HEK293 (cell line): ENCODE results near the gene SLX9.

ENCODE experiments used
- CTCF ChIA-PET: fragments of 350-600 bp; formaldehyde crosslinking; extraction: SDS; loops from one replicate; lab custom pipeline; 2021; ENCODE audit warnings: antibody characterized with exemption; lab: Yijun Ruan, JAX
- POLR2A ChIA-PET: fragments of 300-600 bp; formaldehyde crosslinking; extraction: SDS; loops from one replicate; lab custom pipeline; 2020; ENCODE audit warnings: antibody characterized with exemption, inconsistent platforms; lab: Yijun Ruan, JAX
- H3K27ac ChIP-seq: fragments of 200-500 bp; sonication (Bioruptor generic); 2 replicates; pipeline ENCODE4 v1.5.1; 2014; ENCODE audit warnings: low read depth, low read length, control low read depth, inconsistent platforms; ENCODE audit errors: extremely low read depth
- H3K36me3 ChIP-seq, 2 experiments: fragments of 200-500 bp in 1 of 2; sonication (Bioruptor generic) in 1 of 2; 1 replicate in 1 of 2; 2 replicates in 1 of 2; pipeline ENCODE4 v1.5.1; 2014 to 2017; ENCODE audit warnings: inconsistent platforms in 2 of 2, low read length in 2 of 2; ENCODE audit not compliant: control insufficient read depth in 2 of 2, insufficient read depth in 1 of 2
- H3K4me1 ChIP-seq: fragments of 200-500 bp; sonication (Bioruptor generic); 2 replicates; pipeline ENCODE4 v1.5.1; 2014; ENCODE audit warnings: mild to moderate bottlenecking, low read length, inconsistent platforms; ENCODE audit not compliant: control insufficient read depth, insufficient read depth
- H3K4me3 ChIP-seq: 2 replicates; pipeline ENCODE4 v1.5.1; 2011; ENCODE audit warnings: low read depth, mild to moderate bottlenecking, control low read depth, low read length, moderate library complexity
- H3K9me3 ChIP-seq: fragments of 200-500 bp; sonication (Bioruptor generic); 2 replicates; pipeline ENCODE4 v1.5.1; 2014; ENCODE audit warnings: low read depth, low read length, inconsistent platforms; ENCODE audit not compliant: control insufficient read depth, insufficient read depth
- BCL11A ChIP-seq: fragments of 450-650 bp; formaldehyde crosslinking; IDR thresholded peaks from 2 replicates; pipeline ENCODE4 v1.5.1; 2016; ENCODE audit warnings: low read depth, missing biosample characterization, missing genetic modification characterization
- EGR2 ChIP-seq: fragments of 450-650 bp; formaldehyde crosslinking; IDR thresholded peaks from 2 replicates; pipeline ENCODE4 v1.5.1; 2016; ENCODE audit warnings: low read depth, missing biosample characterization, missing genetic modification characterization
- IKZF3 ChIP-seq: fragments of 450-650 bp; IDR thresholded peaks from 2 replicates; pipeline ENCODE4 v1.5.0; 2018; ENCODE audit warnings: missing biosample characterization, mild to moderate bottlenecking, missing genetic modification characterization, moderate library complexity
- MEIS1 ChIP-seq: sonication (generic); formaldehyde crosslinking; IDR thresholded peaks from 2 replicates; pipeline ENCODE4 v1.8.1; 2022; ENCODE audit warnings: missing genetic modification reagents, mild to moderate bottlenecking, borderline replicate concordance
- PRDM1 ChIP-seq: fragments of 450-650 bp; formaldehyde crosslinking; IDR thresholded peaks from 2 replicates; pipeline ENCODE4; 2016; ENCODE audit warnings: missing biosample characterization, missing genetic modification characterization
- RBAK ChIP-seq: fragments of 450-650 bp; formaldehyde crosslinking; IDR thresholded peaks from 2 replicates; pipeline ENCODE4 v1.5.1; 2016; ENCODE audit warnings: missing biosample characterization, missing genetic modification characterization
- SETDB1 ChIP-seq: IDR thresholded peaks from one replicate; pipeline ENCODE4 v1.6.1; 2017; ENCODE audit warnings: mild to moderate bottlenecking, low read length, moderate library complexity, mixed read lengths; ENCODE audit not compliant: insufficient read length
- SP7 ChIP-seq: fragments of 450-650 bp; formaldehyde crosslinking; IDR thresholded peaks from 2 replicates; pipeline ENCODE4 v1.5.1; 2016; ENCODE audit warnings: missing biosample characterization, missing genetic modification characterization
- TRIM28 ChIP-seq: IDR thresholded peaks from 2 replicates; pipeline ENCODE4 v1.6.1; 2011; ENCODE audit warnings: low read length, control low read depth, borderline replicate concordance
- ZBTB7A ChIP-seq: fragments of 450-650 bp; formaldehyde crosslinking; IDR thresholded peaks from 2 replicates; pipeline ENCODE4 v1.5.1; 2016; ENCODE audit warnings: low read depth, missing biosample characterization, missing genetic modification characterization
- ZFHX2 ChIP-seq: fragments of 450-650 bp; formaldehyde crosslinking; conservative IDR thresholded peaks from 2 replicates; pipeline ENCODE4 v1.5.1; 2016; ENCODE audit warnings: missing biosample characterization, missing genetic modification characterization
- ZNF140 ChIP-seq: fragments of 450-650 bp; formaldehyde crosslinking; IDR thresholded peaks from 2 replicates; pipeline ENCODE4 v1.5.1; 2016; ENCODE audit warnings: missing biosample characterization, missing genetic modification characterization
- ZNF174 ChIP-seq: fragments of 450-650 bp; formaldehyde crosslinking; IDR thresholded peaks from 2 replicates; pipeline ENCODE4 v1.5.0; 2017; ENCODE audit warnings: missing biosample characterization, mild to moderate bottlenecking, missing genetic modification characterization
- ZNF184 ChIP-seq: fragments of 450-650 bp; IDR thresholded peaks from 2 replicates; pipeline ENCODE4 v1.5.1; 2018; ENCODE audit warnings: missing biosample characterization, mild to moderate bottlenecking, missing genetic modification characterization
- ZNF23 ChIP-seq: fragments of 450-650 bp; formaldehyde crosslinking; IDR thresholded peaks from 2 replicates; pipeline ENCODE4 v1.5.1; 2016; ENCODE audit warnings: missing biosample characterization, missing genetic modification characterization, borderline replicate concordance
- ZNF266 ChIP-seq: fragments of 450-650 bp; formaldehyde crosslinking; IDR thresholded peaks from 2 replicates; pipeline ENCODE4 v1.5.1; 2016; ENCODE audit warnings: missing biosample characterization, missing genetic modification characterization, low read depth
- ZNF391 ChIP-seq: fragments of 450-650 bp; formaldehyde crosslinking; IDR thresholded peaks from 2 replicates; pipeline ENCODE4 v1.5.1; 2016; ENCODE audit warnings: low read depth, missing biosample characterization, missing genetic modification characterization, borderline replicate concordance
- ZNF548 ChIP-seq: fragments of 450-650 bp; formaldehyde crosslinking; IDR thresholded peaks from 2 replicates; pipeline ENCODE4 v1.5.1; 2016; ENCODE audit warnings: missing biosample characterization, missing genetic modification characterization
- ZNF561 ChIP-seq: fragments of 450-650 bp; IDR thresholded peaks from 2 replicates; pipeline ENCODE4 v1.5.1; 2018; ENCODE audit warnings: missing biosample characterization, missing genetic modification characterization, borderline replicate concordance
- ZNF585B ChIP-seq: fragments of 450-650 bp; formaldehyde crosslinking; IDR thresholded peaks from 2 replicates; pipeline ENCODE4 v1.5.1; 2016; ENCODE audit warnings: missing biosample characterization, missing genetic modification characterization
- ZNF660 ChIP-seq: fragments of 450-650 bp; IDR thresholded peaks from 2 replicates; pipeline ENCODE4 v1.5.1; 2018; ENCODE audit warnings: missing biosample characterization, mild to moderate bottlenecking, missing genetic modification characterization
- ZNF701 ChIP-seq: fragments of 450-650 bp; formaldehyde crosslinking; IDR thresholded peaks from 2 replicates; pipeline ENCODE4 v1.5.1; 2016; ENCODE audit warnings: missing biosample characterization, missing genetic modification characterization
- ZNF747 ChIP-seq: fragments of 450-650 bp; formaldehyde crosslinking; IDR thresholded peaks from 2 replicates; pipeline ENCODE4 v1.5.1; 2016; ENCODE audit warnings: missing biosample characterization, missing genetic modification characterization
- ZNF791 ChIP-seq: fragments of 450-650 bp; formaldehyde crosslinking; IDR thresholded peaks from 2 replicates; pipeline ENCODE4 v1.5.1; 2016; ENCODE audit warnings: missing biosample characterization, missing genetic modification characterization
- ZSCAN16 ChIP-seq: fragments of 450-650 bp; formaldehyde crosslinking; IDR thresholded peaks from 2 replicates; pipeline ENCODE4 v1.5.1; 2016; ENCODE audit warnings: missing biosample characterization, missing genetic modification characterization
- TF ChIP-seq, protein P1 (sequence below): fragments of 450-650 bp; formaldehyde crosslinking; IDR thresholded peaks from 2 replicates; pipeline ENCODE4 v1.5.1; 2016; ENCODE audit warnings: missing biosample characterization, missing genetic modification characterization
- TF ChIP-seq, protein P2 (sequence below): fragments of 450-650 bp; formaldehyde crosslinking; IDR thresholded peaks from 2 replicates; pipeline ENCODE4 v1.5.1; 2016; ENCODE audit warnings: missing biosample characterization, missing genetic modification characterization
- TF ChIP-seq, protein P3 (sequence below): sonication (generic); formaldehyde crosslinking; IDR thresholded peaks from 2 replicates; pipeline ENCODE4 v1.8.1; 2022; ENCODE audit warnings: mild to moderate bottlenecking, moderate library complexity, missing genetic modification reagents
- TF ChIP-seq, protein P4 (sequence below): fragments of 450-650 bp; formaldehyde crosslinking; IDR thresholded peaks from 2 replicates; pipeline ENCODE4 v1.5.1; 2016; ENCODE audit warnings: missing biosample characterization, missing genetic modification characterization, low read depth
- TF ChIP-seq, protein P5 (sequence below): fragments of 450-650 bp; formaldehyde crosslinking; IDR thresholded peaks from 2 replicates; pipeline ENCODE4 v1.5.1; 2016; ENCODE audit warnings: missing biosample characterization, missing genetic modification characterization, low read depth

SLX9 gene

DNA sequence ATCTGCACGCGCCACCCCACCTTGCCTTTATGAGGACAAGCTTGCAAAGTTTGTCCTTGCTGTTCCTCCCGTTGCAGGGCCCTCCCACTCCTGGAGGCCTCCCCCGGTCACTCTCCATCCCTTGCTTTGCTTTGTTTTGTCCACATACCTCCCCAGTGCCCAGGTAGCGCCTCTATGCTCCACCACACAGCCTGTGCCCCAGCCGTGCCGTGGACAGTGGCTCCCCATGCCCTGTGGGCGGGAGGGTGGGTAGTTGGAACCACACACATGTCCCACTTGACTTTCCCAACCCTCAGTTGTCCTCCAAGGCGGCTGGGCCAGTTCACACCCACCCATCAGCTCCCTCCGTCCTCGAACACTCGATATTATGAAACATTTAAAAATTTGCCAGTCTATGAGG lies 24.6 kb downstream of the SLX9 start:
- TF ChIP-seq BCL11A (tag by site-specific recombination) = no peak
- TF ChIP-seq ZNF747 (tag by site-specific recombination) = no peak
- no peak for TF ChIP-seq ZNF548
- no peak for TF ChIP-seq ZSCAN16
- TF ChIP-seq ZNF184 = no peak
- no peak for TF ChIP-seq ZNF561 (tag by site-specific recombination)
- no peak for TF ChIP-seq PRDM1 (tag by site-specific recombination)
- no peak for TF ChIP-seq SETDB1
- TF ChIP-seq RBAK (tag by site-specific recombination) = no peak
- no peak for TF ChIP-seq ZNF140 (tag by site-specific recombination)
- TF ChIP-seq, protein P1, sequence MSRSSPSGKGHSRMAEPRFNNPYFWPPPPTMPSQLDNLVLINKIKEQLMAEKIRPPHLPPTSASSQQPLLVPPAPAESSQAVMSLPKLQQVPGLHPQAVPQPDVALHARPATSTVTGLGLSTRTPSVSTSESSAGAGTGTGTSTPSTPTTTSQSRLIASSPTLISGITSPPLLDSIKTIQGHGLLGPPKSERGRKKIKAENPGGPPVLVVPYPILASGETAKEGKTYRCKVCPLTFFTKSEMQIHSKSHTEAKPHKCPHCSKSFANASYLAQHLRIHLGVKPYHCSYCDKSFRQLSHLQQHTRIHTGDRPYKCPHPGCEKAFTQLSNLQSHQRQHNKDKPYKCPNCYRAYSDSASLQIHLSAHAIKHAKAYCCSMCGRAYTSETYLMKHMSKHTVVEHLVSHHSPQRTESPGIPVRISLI (tag by site-specific recombination) = no peak
- TF ChIP-seq ZNF701 (tag by site-specific recombination) = no peak
- TF ChIP-seq, protein P2, sequence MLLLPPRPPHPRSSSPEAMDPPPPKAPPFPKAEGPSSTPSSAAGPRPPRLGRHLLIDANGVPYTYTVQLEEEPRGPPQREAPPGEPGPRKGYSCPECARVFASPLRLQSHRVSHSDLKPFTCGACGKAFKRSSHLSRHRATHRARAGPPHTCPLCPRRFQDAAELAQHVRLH = no peak
- TF ChIP-seq ZNF23 = no peak
- no peak for TF ChIP-seq ZNF174
- TF ChIP-seq TRIM28 = no peak
- TF ChIP-seq ZNF266 (tag by site-specific recombination) = no peak
- TF ChIP-seq, protein P3, sequence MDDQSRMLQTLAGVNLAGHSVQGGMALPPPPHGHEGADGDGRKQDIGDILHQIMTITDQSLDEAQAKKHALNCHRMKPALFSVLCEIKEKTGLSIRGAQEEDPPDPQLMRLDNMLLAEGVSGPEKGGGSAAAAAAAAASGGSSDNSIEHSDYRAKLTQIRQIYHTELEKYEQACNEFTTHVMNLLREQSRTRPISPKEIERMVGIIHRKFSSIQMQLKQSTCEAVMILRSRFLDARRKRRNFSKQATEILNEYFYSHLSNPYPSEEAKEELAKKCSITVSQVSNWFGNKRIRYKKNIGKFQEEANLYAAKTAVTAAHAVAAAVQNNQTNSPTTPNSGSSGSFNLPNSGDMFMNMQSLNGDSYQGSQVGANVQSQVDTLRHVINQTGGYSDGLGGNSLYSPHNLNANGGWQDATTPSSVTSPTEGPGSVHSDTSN = no peak
- Histone ChIP-seq H3K27ac (no peak overlapping the region), H3K4me1 (0 out of 2 replicates have a peak, but pooled peaks cover 3% of the 10 kb centered on the region), H3K36me3 (peaks cover 19 to 61% of the 10 kb centered on the region in 2 experiments), H3K9me3 (no peaks in the 10 kb centered on the region), H3K4me3 (no peak overlapping the region)
- CTCF ChIA-PET = interaction anchor here (0.8 to 3.4 kb wide), 7 partner anchors 12 to 176 kb away, joined by 3 to 25 read pairs (median 6); no protein-coding TSS in a partner anchor
- POLR2A ChIA-PET = no interaction called here

- Histone ChIP-seq H3K4me1 (0 out of 2 replicates have a peak, but pooled peaks cover 3% of the 10 kb centered on the region), H3K4me3 (no peak overlapping the region), H3K36me3 (peaks cover 19 to 59% of the 10 kb centered on the region in 2 experiments), H3K9me3 (no peaks in the 10 kb centered on the region), H3K27ac (no peak overlapping the region)
- ChIA-PET CTCF (interaction anchor here (1.0 to 1.3 kb wide), 3 partner anchors 163 to 174 kb away, joined by 3 to 4 read pairs (median 3); no protein-coding TSS in a partner anchor), POLR2A (no interaction called here)
- TF ChIP-seq ZNF585B (tag by site-specific recombination) = no peak
- TF ChIP-seq, protein P4, sequence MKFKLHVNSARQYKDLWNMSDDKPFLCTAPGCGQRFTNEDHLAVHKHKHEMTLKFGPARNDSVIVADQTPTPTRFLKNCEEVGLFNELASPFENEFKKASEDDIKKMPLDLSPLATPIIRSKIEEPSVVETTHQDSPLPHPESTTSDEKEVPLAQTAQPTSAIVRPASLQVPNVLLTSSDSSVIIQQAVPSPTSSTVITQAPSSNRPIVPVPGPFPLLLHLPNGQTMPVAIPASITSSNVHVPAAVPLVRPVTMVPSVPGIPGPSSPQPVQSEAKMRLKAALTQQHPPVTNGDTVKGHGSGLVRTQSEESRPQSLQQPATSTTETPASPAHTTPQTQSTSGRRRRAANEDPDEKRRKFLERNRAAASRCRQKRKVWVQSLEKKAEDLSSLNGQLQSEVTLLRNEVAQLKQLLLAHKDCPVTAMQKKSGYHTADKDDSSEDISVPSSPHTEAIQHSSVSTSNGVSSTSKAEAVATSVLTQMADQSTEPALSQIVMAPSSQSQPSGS = no peak
- no peak for TF ChIP-seq MEIS1 (CRISPR knock-in tag)
- no peak for TF ChIP-seq TRIM28
- peak; percentile 92 for TF ChIP-seq ZFHX2 (tag by site-specific recombination)
- no peak for TF ChIP-seq ZNF391 (tag by site-specific recombination)
- no peak for TF ChIP-seq ZNF747 (tag by site-specific recombination)
- TF ChIP-seq ZBTB7A (tag by site-specific recombination) = no peak
- TF ChIP-seq ZNF660 (tag by site-specific recombination) = no peak
- TF ChIP-seq ZNF791 (tag by site-specific recombination) = no peak
- no peak for TF ChIP-seq IKZF3 (tag by site-specific recombination)
- TF ChIP-seq, protein P5, sequence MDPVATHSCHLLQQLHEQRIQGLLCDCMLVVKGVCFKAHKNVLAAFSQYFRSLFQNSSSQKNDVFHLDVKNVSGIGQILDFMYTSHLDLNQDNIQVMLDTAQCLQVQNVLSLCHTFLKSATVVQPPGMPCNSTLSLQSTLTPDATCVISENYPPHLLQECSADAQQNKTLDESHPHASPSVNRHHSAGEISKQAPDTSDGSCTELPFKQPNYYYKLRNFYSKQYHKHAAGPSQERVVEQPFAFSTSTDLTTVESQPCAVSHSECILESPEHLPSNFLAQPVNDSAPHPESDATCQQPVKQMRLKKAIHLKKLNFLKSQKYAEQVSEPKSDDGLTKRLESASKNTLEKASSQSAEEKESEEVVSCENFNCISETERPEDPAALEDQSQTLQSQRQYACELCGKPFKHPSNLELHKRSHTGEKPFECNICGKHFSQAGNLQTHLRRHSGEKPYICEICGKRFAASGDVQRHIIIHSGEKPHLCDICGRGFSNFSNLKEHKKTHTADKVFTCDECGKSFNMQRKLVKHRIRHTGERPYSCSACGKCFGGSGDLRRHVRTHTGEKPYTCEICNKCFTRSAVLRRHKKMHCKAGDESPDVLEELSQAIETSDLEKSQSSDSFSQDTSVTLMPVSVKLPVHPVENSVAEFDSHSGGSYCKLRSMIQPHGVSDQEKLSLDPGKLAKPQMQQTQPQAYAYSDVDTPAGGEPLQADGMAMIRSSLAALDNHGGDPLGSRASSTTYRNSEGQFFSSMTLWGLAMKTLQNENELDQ (tag by site-specific recombination) = no peak
- TF ChIP-seq EGR2 (tag by site-specific recombination) = peak; percentile 98
- TF ChIP-seq SP7 (tag by site-specific recombination) = peak; percentile 20; the same call in 1 of the 2 replicates
Observed at GRCh38 chr21:44965251-44966022, 25.6 kb downstream of the SLX9 start.
